ENCODE data around the gene ADGRV1.

- no peak for TF ChIP-seq POLR2AphosphoS5 (IDR thresholded peaks at IDR 0.05; ENCODE audit: low read depth, low read length)
- no peak for TF ChIP-seq SIN3A (IDR thresholded peaks at IDR 0.05; ENCODE audit: borderline replicate concordance, insufficient read depth, low read length)
- no peak for TF ChIP-seq FOXP2 (optimal IDR thresholded peaks at IDR 0.05; ENCODE audit: borderline replicate concordance, extremely low read depth, extremely low read length, insufficient read depth)
- TF ChIP-seq, protein P1, sequence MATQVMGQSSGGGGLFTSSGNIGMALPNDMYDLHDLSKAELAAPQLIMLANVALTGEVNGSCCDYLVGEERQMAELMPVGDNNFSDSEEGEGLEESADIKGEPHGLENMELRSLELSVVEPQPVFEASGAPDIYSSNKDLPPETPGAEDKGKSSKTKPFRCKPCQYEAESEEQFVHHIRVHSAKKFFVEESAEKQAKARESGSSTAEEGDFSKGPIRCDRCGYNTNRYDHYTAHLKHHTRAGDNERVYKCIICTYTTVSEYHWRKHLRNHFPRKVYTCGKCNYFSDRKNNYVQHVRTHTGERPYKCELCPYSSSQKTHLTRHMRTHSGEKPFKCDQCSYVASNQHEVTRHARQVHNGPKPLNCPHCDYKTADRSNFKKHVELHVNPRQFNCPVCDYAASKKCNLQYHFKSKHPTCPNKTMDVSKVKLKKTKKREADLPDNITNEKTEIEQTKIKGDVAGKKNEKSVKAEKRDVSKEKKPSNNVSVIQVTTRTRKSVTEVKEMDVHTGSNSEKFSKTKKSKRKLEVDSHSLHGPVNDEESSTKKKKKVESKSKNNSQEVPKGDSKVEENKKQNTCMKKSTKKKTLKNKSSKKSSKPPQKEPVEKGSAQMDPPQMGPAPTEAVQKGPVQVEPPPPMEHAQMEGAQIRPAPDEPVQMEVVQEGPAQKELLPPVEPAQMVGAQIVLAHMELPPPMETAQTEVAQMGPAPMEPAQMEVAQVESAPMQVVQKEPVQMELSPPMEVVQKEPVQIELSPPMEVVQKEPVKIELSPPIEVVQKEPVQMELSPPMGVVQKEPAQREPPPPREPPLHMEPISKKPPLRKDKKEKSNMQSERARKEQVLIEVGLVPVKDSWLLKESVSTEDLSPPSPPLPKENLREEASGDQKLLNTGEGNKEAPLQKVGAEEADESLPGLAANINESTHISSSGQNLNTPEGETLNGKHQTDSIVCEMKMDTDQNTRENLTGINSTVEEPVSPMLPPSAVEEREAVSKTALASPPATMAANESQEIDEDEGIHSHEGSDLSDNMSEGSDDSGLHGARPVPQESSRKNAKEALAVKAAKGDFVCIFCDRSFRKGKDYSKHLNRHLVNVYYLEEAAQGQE (IDR thresholded peaks at IDR 0.05; ENCODE audit: insufficient read depth in 1 of 2, low read depth in 2 of 2, low read length in 2 of 2), result no peak
These were observed 84.2 kb downstream of the ADGRV1 start for GRCh38 chr5:90642706-90643229.

All from PFSK-1 (cell line).